Stimulated activated CD8-positive, alpha-beta memory T cell treated with anti-CD3 and anti-CD28 coated beads, Interleukin-4, amount 100 ng/mL, for 48 hours (primary cell): ENCODE data around the gene RFX5.
A peak's percentile ranks its signal among the peaks of the same experiment; 100 is the strongest.
"Not testable (repeated sequence)": the region's sequence is repeated elsewhere in the genome, so short reads cannot be mapped to it uniquely, and the experiment has no call there.

Source experiments
- DNase-seq: peaks from one replicate; pipeline ENCODE4 v3.0.0-alpha.2; 2020

The RFX5 gene

GRCh38 chr1:151361883-151362282 lies 14.8 kb upstream of the RFX5 start:
- no peak for DNase-seq

DNA sequence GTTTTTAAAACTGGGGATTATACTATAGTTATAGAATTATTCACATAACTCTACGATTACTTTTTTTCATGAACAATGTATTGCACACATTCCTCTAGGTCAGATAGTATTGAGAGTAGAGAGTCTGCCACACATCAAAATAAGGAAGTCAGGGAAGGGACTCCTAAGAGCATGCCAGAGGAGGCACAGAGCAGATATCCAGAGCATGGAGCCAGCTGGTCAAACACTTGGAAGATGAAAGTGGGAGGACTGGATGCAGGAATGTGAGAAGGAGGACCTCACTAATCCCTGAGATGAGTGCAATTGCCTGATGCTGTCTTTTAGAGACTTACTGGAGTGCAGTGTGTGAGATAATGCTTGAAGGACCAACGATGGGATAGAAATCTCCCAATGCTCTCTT lies 9.6 kb upstream of the RFX5 start:
- DNase-seq: no peak

DNA sequence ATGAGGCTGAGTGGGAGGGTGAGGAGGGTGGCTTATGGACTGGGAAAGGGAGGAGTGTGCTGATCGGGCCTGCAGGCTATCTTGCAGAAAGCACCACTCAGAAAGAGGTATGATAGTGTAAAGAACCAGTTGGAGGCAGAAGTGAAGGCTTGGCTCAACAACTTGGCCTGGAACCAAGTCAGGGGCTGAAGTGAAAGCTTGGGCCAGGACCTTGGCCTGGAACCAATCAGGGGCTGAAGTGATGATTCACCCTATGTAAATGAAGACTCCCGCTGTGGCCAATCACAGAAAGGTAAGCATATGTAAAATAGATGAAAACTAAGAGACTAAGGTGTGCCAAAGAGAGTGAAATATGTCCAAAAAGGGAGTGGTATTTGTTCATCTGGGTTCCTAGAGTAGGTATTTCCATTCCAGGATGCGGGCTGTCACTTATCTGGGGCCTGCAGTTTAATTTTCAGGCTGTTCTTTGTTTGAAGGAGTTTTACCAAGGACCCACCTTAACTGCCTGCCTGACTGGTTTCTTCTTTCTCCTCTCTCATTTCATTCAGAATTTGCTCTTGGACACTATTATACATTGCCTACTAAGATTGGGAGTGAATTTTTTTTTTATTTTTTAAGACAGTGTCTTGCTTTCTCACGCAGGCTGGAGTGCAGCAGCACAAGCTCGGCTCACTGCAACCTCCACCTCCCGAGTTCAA lies 5.1 kb upstream of the RFX5 start:
- DNase-seq: no peak

- not testable (repeated sequence) for DNase-seq
These were observed 3.3 kb upstream of the RFX5 start for GRCh38 chr1:151350323-151350722.

DNA sequence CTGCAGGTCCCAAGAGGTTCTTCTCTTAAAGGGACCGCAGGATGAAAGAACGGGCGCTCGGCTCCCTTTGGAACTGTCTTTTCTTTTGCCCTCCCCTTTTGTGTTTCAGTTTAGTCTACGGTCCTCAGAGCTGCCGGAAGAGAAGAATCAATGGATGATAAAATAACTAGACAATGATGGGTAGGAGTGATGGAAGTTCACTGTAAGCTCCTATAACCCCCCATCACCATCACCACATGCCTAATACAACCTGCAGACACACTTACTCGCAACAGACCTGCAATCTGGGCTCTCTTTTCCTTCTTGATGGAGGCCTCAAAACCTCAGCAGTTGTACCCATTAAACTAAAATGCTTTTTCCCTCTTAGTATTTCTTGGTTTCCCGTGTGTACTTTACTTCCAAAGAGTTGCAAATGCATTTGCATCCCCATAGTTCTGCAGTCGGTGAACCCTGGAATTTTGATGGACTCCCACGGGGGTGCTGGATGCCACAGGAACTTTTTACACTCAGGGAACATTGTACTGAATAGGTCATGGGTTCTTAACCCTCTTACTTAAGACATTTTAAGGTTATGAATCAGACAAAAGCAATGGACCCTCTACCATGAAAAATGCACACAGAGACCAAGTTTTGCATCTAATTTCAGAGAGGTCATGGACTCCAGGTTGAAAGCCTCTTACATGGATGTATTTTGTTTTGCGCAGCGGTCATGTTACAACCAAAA lies 633 bp upstream of the RFX5 start:
- no peak for DNase-seq

GRCh38 chr1:151346082-151346768 lies 827 bp downstream of the RFX5 start:
- DNase-seq: peak; percentile 41

- DNase-seq: no peak
These were observed 2.8 kb downstream of the RFX5 start for GRCh38 chr1:151344291-151344690.

GRCh38 chr1:151343587-151343986 lies 3.5 kb downstream of the RFX5 start:
- DNase-seq: no peak

- DNase-seq: no peak
These were observed 4.5 kb downstream of the RFX5 start for GRCh38 chr1:151342569-151342968.

DNA sequence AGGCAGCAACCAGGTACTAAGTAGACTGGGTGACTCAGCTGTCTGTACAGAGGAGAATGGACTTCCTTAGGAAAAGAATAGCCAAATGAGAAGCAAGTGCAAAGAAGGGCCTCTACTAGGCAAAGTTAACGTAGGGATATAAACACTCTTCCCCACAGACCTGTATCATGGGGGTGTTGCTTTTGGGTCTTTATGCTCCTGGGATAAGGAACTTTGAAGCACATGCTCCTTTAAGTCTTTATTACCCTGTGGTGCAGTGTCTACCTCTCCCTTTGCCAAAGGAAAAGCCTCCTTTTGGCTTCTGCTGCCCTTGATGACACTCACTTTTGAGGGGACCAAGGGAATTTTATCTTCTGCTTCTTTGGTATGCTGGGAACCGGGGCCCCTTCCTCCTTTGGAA lies 5.0 kb downstream of the RFX5 start:
- no peak for DNase-seq

GRCh38 chr1:151340870-151341754 lies 5.9 kb downstream of the RFX5 start:
- peak; percentile 55 for DNase-seq

- no peak for DNase-seq
These were observed 10.5 kb downstream of the RFX5 start for GRCh38 chr1:151336556-151336955.

DNA sequence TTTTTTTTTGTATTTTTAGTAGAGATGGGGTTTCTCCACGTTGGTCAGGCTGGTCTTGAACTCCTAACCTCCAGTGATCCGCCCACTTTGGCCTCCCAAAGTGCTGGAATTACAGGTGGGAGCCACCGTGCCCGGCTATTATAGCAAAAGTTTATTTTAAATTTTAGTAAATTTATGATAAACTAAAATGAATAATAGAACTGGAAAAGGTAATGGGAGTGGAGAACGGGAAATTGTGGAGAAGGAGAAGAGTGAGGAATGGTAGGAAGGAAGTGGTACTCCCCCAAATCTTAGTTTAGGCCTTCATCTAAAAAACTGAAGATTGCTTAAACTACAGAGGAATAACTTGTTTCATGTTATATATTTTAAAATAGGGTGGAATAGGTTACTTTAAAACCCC lies 12.2 kb downstream of the RFX5 start:
- DNase-seq: no peak

- DNase-seq: peak; percentile 49
These were observed 19.0 kb downstream of the RFX5 start for GRCh38 chr1:151327903-151328674.

DNA sequence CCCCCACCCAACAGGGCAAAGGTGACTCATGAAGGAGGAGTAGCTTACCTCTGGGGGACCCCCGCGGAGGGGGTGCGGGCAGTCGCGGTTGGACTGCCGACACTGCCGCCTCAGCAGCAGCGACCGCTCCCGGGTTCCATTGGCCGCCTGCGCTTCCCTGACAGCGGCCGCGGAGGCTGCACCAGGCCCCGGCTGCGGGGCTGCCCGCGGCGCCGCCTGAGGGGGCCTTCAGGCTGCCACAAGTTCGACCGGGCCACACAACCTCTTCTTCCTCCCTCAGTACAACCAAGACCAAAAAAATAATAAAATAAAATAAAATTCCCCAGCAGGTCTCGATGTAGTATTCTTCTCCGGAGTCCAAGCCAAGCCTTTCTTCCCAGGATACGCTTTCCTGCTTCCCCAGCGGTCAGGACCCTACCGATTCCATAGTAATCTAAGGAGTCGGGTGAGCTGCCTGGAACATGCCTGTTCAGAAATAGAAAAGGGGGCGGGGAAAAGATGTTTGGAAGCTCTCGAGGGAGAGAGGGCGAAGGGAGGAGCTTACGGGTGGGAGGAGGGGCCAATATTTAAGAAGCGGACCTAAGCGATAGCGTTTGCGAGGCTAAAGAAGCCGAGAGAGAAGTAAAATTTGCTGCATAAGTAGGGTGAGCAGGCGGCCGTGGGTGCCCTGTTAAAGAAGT lies 19.7 kb downstream of the RFX5 start, which contains the start of gene PI4KB:
Gene PI4KB (minus strand): TSS at position 194 of the 680 bp plus-strand sequence. CDS start 10,935 bp downstream, outside the sequence.
- DNase-seq: peak; percentile 88

GRCh38 chr1:151326619-151327222 lies 20.3 kb downstream of the RFX5 start:
- peak; percentile 73 for DNase-seq

DNA sequence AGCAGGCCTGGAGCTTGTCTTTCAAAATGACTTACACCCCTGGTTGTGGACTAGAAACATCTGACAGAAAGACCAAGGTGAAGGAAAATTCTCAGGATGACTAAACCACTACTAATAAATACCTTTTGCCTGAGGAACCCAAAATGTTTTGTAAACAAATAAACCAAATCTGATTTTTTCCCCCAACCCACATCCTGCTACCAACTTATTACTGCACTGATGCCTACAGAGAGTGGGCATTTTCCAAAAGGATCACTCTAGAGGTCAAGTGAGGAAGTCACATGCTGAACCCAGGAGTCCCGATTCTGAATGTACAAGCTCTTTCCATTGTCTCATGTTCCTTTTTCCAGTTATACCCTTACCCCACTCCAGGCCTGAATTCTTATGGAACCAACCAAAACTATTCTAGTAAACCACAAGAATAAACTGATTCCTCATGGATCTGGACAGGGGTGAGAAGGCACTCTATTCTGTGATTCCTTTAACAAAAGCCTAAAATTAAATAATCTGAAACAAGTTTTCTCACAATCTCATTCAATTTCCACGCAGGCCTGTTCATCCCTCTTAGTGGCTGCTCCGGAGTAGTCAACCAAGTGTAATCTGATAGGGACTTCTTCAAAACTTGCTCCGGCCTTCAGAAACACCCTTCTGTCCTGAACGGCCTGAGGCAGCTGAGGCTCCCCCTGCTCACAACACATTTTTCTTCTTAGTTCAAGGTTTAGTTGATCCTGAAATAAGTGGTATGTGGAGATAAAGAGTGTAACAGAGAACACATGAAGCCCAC lies 21.2 kb downstream of the RFX5 start:
- DNase-seq: no peak

- DNase-seq: no peak
These were observed 21.8 kb downstream of the RFX5 start for GRCh38 chr1:151325231-151325630.

DNA sequence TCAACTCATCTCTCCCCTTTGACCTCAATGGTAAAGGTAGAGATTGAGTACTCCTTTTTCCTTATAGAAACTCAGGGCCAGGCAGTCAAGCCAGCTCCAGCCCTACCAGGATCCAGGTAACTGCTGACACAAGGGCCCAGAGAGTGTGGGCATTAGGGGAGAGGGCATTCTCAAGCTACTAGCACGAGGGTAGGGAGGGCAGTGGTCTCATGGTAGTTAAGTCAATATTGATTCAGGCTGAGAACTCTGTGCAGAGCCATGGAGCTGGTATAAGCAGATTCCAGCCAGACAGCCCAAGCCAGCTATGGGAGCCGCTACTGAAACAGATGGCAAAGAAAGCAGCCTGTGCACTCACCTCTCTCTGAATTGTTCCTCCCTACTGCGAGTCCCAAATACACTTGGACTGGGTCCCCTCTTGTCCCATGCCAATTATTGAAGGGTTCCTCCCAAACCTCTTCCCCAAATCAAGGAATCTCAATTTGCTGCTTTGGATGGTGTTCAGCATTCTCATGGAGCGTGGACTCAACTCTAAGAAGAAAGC lies 22.6 kb downstream of the RFX5 start:
- no peak for DNase-seq

DNA sequence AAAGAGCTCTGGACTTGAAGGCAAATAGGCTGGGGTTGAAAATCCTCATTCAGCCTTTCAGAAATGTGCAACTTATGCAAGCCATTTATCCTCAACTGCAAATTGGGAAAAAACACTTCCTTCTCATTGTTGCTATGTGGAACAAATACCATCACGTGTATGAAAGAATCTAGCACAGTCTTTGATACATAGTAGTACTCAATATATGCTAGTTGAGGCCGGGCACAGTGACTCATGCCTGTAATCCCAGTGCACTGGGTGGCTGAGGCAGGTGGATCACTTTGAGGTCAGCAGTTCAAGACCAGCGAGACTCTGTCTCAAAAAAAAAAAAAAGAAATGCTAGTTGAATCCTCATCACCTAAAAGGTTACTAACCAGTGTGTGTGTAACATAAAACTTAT lies 28.1 kb downstream of the RFX5 start:
- no peak for DNase-seq
